Glutamatergic neuron (in vitro differentiated cells): Measurements from ENCODE around the gene UAP1L1. TPM values are rescaled to one million over a fixed set of nuclear protein-coding genes. Genes with fewer than 3 reads are reported as not detected.

Source experiments
- DNase-seq: peaks from one replicate; pipeline ENCODE4 v3.0.0; 2022
- H3K27ac Mint-ChIP-seq: one replicate; pipeline ENCODE4 v1.8.0; 2020; ENCODE audit warnings: mild to moderate bottlenecking, mixed read lengths, inconsistent platforms; ENCODE audit not compliant: unreplicated experiment
- H3K27me3 Mint-ChIP-seq: one replicate; pipeline ENCODE4 v1.8.0; 2020; ENCODE audit warnings: mild to moderate bottlenecking, moderate library complexity, mixed read lengths, inconsistent platforms; ENCODE audit not compliant: unreplicated experiment
- H3K36me3 Mint-ChIP-seq: one replicate; pipeline ENCODE4 v1.8.0; 2020; ENCODE audit warnings: mild to moderate bottlenecking, mixed read lengths, inconsistent platforms; ENCODE audit not compliant: unreplicated experiment
- H3K4me1 Mint-ChIP-seq: one replicate; pipeline ENCODE4 v1.8.0; 2020; ENCODE audit warnings: mild to moderate bottlenecking, low read depth, mixed read lengths, inconsistent platforms; ENCODE audit not compliant: unreplicated experiment
- H3K4me3 Mint-ChIP-seq: one replicate; pipeline ENCODE4 v1.8.0; 2020; ENCODE audit warnings: mild to moderate bottlenecking, mixed read lengths, inconsistent platforms; ENCODE audit not compliant: unreplicated experiment
- H3K9me3 Mint-ChIP-seq: one replicate; pipeline ENCODE4 v1.8.0; 2020; ENCODE audit warnings: mild to moderate bottlenecking, moderate library complexity, mixed read lengths, inconsistent platforms; ENCODE audit not compliant: unreplicated experiment
- total RNA-seq: library from RNA; stranded (reverse); fragmentation: NEBNext Ultra II Directional; extraction: Animal tissue kit (Norgen Biotek cat#: 25700); gene quantifications from one replicate; pipeline ENCODE4 v1.2.1, GENCODE V29; 2021; ENCODE audit not compliant: unreplicated experiment
- TF ChIP-seq, protein P1 (sequence below): fragments of 200-600 bp; sonication (generic); IDR thresholded peaks from one replicate; pipeline ENCODE4 v1.5.0; 2021; ENCODE audit not compliant: partially characterized antibody, unreplicated experiment

UAP1L1 gene
- total RNA-seq, 1 donor from 2014 or later = 5.1 TPM

DNA sequence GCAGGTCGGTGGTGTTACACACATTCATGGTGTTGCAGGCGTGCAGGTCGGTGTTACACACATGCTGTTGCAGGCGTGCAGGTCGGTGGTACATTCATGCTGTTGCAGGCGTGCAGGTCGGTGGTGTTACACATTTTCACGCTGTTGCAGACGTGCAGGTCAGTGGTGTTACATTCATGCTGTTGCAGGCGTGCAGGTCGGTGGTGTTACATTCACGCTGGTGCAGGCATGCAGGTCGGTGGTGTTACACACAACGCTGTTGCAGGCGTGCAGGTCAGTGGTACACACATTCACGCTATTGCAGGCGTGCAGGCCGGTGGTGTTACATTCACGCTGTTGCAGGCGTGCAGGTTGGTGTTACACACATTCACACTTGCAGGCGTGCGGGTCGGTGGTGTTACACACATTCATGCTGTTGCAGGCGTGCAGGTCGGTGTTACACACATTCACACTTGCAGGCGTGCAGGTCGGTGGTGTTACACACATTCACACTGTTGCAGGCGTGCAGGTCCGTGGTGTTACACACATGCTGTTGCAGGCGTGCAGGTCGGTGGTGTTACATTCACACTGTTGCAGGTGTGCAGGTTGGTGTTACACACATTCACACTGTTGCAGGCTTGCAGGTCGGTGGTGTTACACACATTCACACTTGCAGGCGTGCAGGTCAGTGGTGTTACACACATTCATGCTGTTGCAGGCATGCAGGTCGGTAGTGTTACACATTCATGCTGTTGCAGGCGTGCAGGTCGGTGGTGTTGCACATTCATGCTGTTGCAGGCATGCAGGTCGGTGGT, 26.1 kb downstream of the UAP1L1 start:
- TF ChIP-seq, protein P1, sequence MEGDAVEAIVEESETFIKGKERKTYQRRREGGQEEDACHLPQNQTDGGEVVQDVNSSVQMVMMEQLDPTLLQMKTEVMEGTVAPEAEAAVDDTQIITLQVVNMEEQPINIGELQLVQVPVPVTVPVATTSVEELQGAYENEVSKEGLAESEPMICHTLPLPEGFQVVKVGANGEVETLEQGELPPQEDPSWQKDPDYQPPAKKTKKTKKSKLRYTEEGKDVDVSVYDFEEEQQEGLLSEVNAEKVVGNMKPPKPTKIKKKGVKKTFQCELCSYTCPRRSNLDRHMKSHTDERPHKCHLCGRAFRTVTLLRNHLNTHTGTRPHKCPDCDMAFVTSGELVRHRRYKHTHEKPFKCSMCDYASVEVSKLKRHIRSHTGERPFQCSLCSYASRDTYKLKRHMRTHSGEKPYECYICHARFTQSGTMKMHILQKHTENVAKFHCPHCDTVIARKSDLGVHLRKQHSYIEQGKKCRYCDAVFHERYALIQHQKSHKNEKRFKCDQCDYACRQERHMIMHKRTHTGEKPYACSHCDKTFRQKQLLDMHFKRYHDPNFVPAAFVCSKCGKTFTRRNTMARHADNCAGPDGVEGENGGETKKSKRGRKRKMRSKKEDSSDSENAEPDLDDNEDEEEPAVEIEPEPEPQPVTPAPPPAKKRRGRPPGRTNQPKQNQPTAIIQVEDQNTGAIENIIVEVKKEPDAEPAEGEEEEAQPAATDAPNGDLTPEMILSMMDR = no peak
- no peak for DNase-seq
- Mint-ChIP-seq H3K27me3 (peaks cover 6% of the 10 kb centered on the region), H3K4me3 (no peak overlapping the region), H3K4me1 (no peaks in the 10 kb centered on the region), H3K36me3 (no peaks in the 10 kb centered on the region), H3K27ac (no peak overlapping the region), H3K9me3 (peaks cover 9% of the 10 kb centered on the region)

GRCh38 chr9:137105814-137106661, 28.7 kb downstream of the UAP1L1 start:
- TF ChIP-seq, protein P1 = no peak
- Mint-ChIP-seq H3K27ac (no peak overlapping the region), H3K4me3 (no peak overlapping the region), H3K36me3 (no peaks in the 10 kb centered on the region), H3K9me3 (peaks cover 9% of the 10 kb centered on the region), H3K4me1 (no peaks in the 10 kb centered on the region), H3K27me3 (peaks cover 6% of the 10 kb centered on the region)
- DNase-seq = no peak

DNA sequence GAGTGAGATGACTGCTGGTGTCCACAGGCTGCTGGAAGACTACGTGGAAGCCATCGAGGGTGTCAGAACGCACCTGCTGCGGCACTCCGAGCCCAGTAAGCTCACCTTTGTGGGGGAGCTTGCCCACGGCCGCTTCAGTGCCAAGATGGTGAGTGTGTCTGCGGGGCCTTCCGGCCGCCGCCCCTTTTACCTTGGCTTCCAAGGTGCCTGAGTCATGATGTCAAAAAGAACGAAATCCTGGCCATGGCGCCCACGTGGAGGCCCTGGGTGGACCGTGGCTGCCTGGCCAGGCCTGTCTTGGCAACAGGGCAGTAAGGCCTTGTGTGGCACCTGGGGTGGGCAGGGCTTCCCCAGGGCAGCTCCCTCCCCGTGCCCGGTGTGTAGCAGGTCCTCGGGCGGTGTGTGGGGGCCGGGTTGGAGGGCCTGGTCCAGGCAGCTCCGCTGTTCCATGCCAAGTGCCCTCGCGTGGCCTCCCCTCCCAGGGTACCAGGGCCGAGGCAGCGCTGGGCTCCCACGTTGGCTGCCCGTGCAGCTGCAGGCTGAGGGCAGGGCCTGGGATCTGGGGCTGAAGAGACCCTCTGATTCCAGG, 29.4 kb downstream of the UAP1L1 start:
- Mint-ChIP-seq H3K9me3 (peaks cover 9% of the 10 kb centered on the region), H3K4me1 (no peaks in the 10 kb centered on the region), H3K27me3 (peaks cover 3% of the 10 kb centered on the region), H3K36me3 (no peaks in the 10 kb centered on the region), H3K27ac (no peak overlapping the region), H3K4me3 (no peak overlapping the region)
- TF ChIP-seq, protein P1 = no peak
- DNase-seq = no peak

GRCh38 chr9:137107312-137107921, 30.1 kb downstream of the UAP1L1 start:
- peaks cover 9% of the 10 kb centered on the region for H3K9me3 Mint-ChIP-seq
- H3K4me3 Mint-ChIP-seq = no peak overlapping the region
- H3K4me1 Mint-ChIP-seq = no peaks in the 10 kb centered on the region
- H3K27me3 Mint-ChIP-seq = peaks cover 3% of the 10 kb centered on the region
- no peak overlapping the region for H3K27ac Mint-ChIP-seq
- TF ChIP-seq, protein P1 = no peak
- H3K36me3 Mint-ChIP-seq = no peaks in the 10 kb centered on the region
- DNase-seq = no peak
